ENCODE results near the gene UMOD.

GRCh38 chr16:20353379-20353778 is 864 bp upstream of the UMOD start:
- no peak for TF ChIP-seq CTCF (conservative IDR thresholded peaks at IDR 0.05; ENCODE audit: low read length)
- no peak for TF ChIP-seq EZH2phosphoT487 (IDR thresholded peaks at IDR 0.05; ENCODE audit: borderline replicate concordance)

Measured in Loucy (cell line).